ENCODE results near the gene CSNK2A2.

The CSNK2A2 gene

GRCh38 chr16:58152246-58152868 is 45.5 kb downstream of the CSNK2A2 start:
- no peak for DNase-seq (ENCODE audit: low read depth in 2 of 3, low spot score in 2 of 3)

GRCh38 chr16:58148526-58148925 is 49.4 kb downstream of the CSNK2A2 start:
- no peak for DNase-seq (ENCODE audit: low read depth in 2 of 3, low spot score in 2 of 3)

- DNase-seq (ENCODE audit: low read depth in 2 of 3, low spot score in 2 of 3), result no peak
These were observed 49.8 kb downstream of the CSNK2A2 start for GRCh38 chr16:58148099-58148498.

- DNase-seq (ENCODE audit: low read depth in 2 of 3, low spot score in 2 of 3), result no peak
These were observed 59.1 kb downstream of the CSNK2A2 start for GRCh38 chr16:58138852-58139251.

- DNase-seq (ENCODE audit: low read depth in 2 of 3, low spot score in 2 of 3), result no peak
These were observed 60.3 kb downstream of the CSNK2A2 start for GRCh38 chr16:58137581-58137980.

- DNase-seq (ENCODE audit: low read depth in 2 of 3, low spot score in 2 of 3), result peak; percentile 81 to 92 (median 86)
These were observed 68.6 kb downstream of the CSNK2A2 start, which contains the start of gene CFAP20 for GRCh38 chr16:58129097-58129936. Gene CFAP20 (minus strand): TSS chr16:58129381. CDS start chr16:58129115, 266 bp downstream.

GRCh38 chr16:58128711-58129096 is 69.2 kb downstream of the CSNK2A2 start:
- DNase-seq (ENCODE audit: low read depth in 2 of 3, low spot score in 2 of 3), result peak in 1 of 3 experiments; percentile 12

- DNase-seq (ENCODE audit: low read depth in 2 of 3, low spot score in 2 of 3), result no peak
These were observed 69.7 kb downstream of the CSNK2A2 start for GRCh38 chr16:58128181-58128631.

- no peak for DNase-seq (ENCODE audit: low read depth in 2 of 3, low spot score in 2 of 3)
These were observed 70.3 kb downstream of the CSNK2A2 start for GRCh38 chr16:58127634-58128033.

- no peak for DNase-seq (ENCODE audit: low read depth in 2 of 3, low spot score in 2 of 3)
These were observed 70.8 kb downstream of the CSNK2A2 start for GRCh38 chr16:58127033-58127556.

- no peak for DNase-seq (ENCODE audit: low read depth in 2 of 3, low spot score in 2 of 3)
These were observed 71.4 kb downstream of the CSNK2A2 start for GRCh38 chr16:58126451-58126961.

- DNase-seq (ENCODE audit: low read depth in 2 of 3, low spot score in 2 of 3), result no peak
These were observed 72.0 kb downstream of the CSNK2A2 start for GRCh38 chr16:58125781-58126335.

GRCh38 chr16:58125041-58125440 is 72.9 kb downstream of the CSNK2A2 start:
- no peak for DNase-seq (ENCODE audit: low read depth in 2 of 3, low spot score in 2 of 3)

- DNase-seq (ENCODE audit: low read depth in 2 of 3, low spot score in 2 of 3), result no peak
These were observed 73.3 kb downstream of the CSNK2A2 start for GRCh38 chr16:58124601-58124915.

- no peak for DNase-seq (ENCODE audit: low read depth in 2 of 3, low spot score in 2 of 3)
These were observed 73.9 kb downstream of the CSNK2A2 start for GRCh38 chr16:58123896-58124600.

- DNase-seq (ENCODE audit: low read depth in 2 of 3, low spot score in 2 of 3), result no peak
These were observed 76.8 kb downstream of the CSNK2A2 start for GRCh38 chr16:58121132-58121531.

GRCh38 chr16:58120234-58120633 is 77.7 kb downstream of the CSNK2A2 start:
- no peak for DNase-seq (ENCODE audit: low read depth in 2 of 3, low spot score in 2 of 3)

GRCh38 chr16:58119509-58119845 is 78.4 kb downstream of the CSNK2A2 start:
- DNase-seq (ENCODE audit: low read depth in 2 of 3, low spot score in 2 of 3), result no peak

GRCh38 chr16:58118801-58119508 is 79.0 kb downstream of the CSNK2A2 start:
- DNase-seq (ENCODE audit: low read depth in 2 of 3, low spot score in 2 of 3), result no peak

GRCh38 chr16:58116529-58116928 is 81.4 kb downstream of the CSNK2A2 start:
- DNase-seq (ENCODE audit: low read depth in 2 of 3, low spot score in 2 of 3), result no peak

- DNase-seq (ENCODE audit: low read depth in 2 of 3, low spot score in 2 of 3), result no peak
These were observed 81.8 kb downstream of the CSNK2A2 start for GRCh38 chr16:58116081-58116480.

Measured in activated CD8-positive, alpha-beta memory T cell treated with anti-CD3 and anti-CD28 coated beads for 48 hours (primary cell).